Ascending aorta (tissue), 2 donors: Measurements from ENCODE around the gene SCUBE2. TPM values are rescaled to one million over a fixed set of nuclear protein-coding genes. Genes with fewer than 3 reads are reported as not detected.

Source experiments
- DNase-seq, 2 donors: peaks; one replicate each; pipeline ENCODE4 v3.0.0-alpha.2; 2019; ENCODE audit warnings: low spot score in 2 of 2
- H3K27ac ChIP-seq, 2 donors: fragments of 200-600 bp; sonication (generic); one replicate each; pipeline ENCODE4 v1.5.1; 2016 to 2017; ENCODE audit warnings: mild to moderate bottlenecking in 1 of 2
- H3K27me3 ChIP-seq: fragments of 200-600 bp; sonication (generic); one replicate; pipeline ENCODE4 v1.5.1; 2017
- H3K36me3 ChIP-seq, 2 donors: fragments of 200-600 bp; sonication (generic); one replicate each; pipeline ENCODE4 v1.5.1; 2016
- H3K4me1 ChIP-seq, 2 donors: fragments of 200-600 bp; sonication (generic); one replicate each; pipeline ENCODE4 v1.5.1; 2016 to 2017; ENCODE audit warnings: mild to moderate bottlenecking in 1 of 2
- H3K4me3 ChIP-seq, 2 donors: fragments of 200-600 bp; sonication (generic); one replicate each; pipeline ENCODE4 v1.5.1; 2016 to 2017; ENCODE audit warnings: mild to moderate bottlenecking in 1 of 2
- H3K9me3 ChIP-seq, 2 donors: fragments of 200-600 bp; sonication (generic); one replicate each; pipeline ENCODE4 v1.5.1; 2016
- CTCF ChIP-seq, 3 experiments: fragments of 200-600 bp in 2 of 3; fragments of 450-650 bp in 1 of 3; sonication (generic) in 2 of 3; IDR thresholded peaks; one replicate each; pipeline ENCODE4 v1.5.1; 2016 to 2019; ENCODE audit warnings: antibody characterized with exemption in 3 of 3, mild to moderate bottlenecking in 1 of 3, moderate library complexity in 1 of 3
- intact Hi-C: fragments of 100-400 bp; cut with DNase I; formaldehyde crosslinking; loops from one replicate; pipeline ENCODE4 v1.15.1; 2023
- total RNA-seq: library from RNA; depleted of rRNA; stranded (reverse); fragments of >200 nt; gene quantifications from one replicate; pipeline ENCODE4 v1.1.0, GENCODE V29; 2016

Gene SCUBE2
- total RNA-seq, 1 donor from 2014 or later, result 1.1 TPM

- no peak for DNase-seq
- Histone ChIP-seq H3K9me3 (no peaks in the 10 kb centered on the region), H3K27me3 (no peaks in the 10 kb centered on the region), H3K27ac (no peak overlapping the region), H3K36me3 (no peaks in the 10 kb centered on the region), H3K4me3 (no peak overlapping the region), H3K4me1 (no peaks in the 10 kb centered on the region)
- no peak for TF ChIP-seq CTCF (IDR thresholded peaks at IDR 0.05)
- intact Hi-C loops, result loop anchor here (5.0 kb wide), 1 partner anchor 487 kb away; no protein-coding TSS in a partner anchor
These were observed 71.5 kb downstream of the SCUBE2 start for GRCh38 chr11:9019861-9020260.

GRCh38 chr11:9017773-9018172, 73.6 kb downstream of the SCUBE2 start:
- peak; percentile 24 to 82 for DNase-seq
- no peaks in the 10 kb centered on the region for H3K27me3 ChIP-seq
- no peak overlapping the region for H3K27ac ChIP-seq
- H3K4me1 ChIP-seq, result no peaks in the 10 kb centered on the region
- no peaks in the 10 kb centered on the region for H3K36me3 ChIP-seq
- no peak overlapping the region for H3K4me3 ChIP-seq
- TF ChIP-seq CTCF (IDR thresholded peaks at IDR 0.05), result no peak
- H3K9me3 ChIP-seq, result no peaks in the 10 kb centered on the region
- intact Hi-C loops, result loop anchor here (5.0 kb wide), 1 partner anchor 490 kb away; no protein-coding TSS in a partner anchor

GRCh38 chr11:9016916-9017642, 74.3 kb downstream of the SCUBE2 start:
- no peak for TF ChIP-seq CTCF (IDR thresholded peaks at IDR 0.05)
- Histone ChIP-seq H3K27ac (no peak overlapping the region), H3K9me3 (no peaks in the 10 kb centered on the region), H3K36me3 (no peaks in the 10 kb centered on the region), H3K4me1 (no peaks in the 10 kb centered on the region), H3K27me3 (no peaks in the 10 kb centered on the region), H3K4me3 (no peak overlapping the region)
- intact Hi-C loops, result loop anchor here (5.0 kb wide), 1 partner anchor 490 kb away; no protein-coding TSS in a partner anchor
- no peak for DNase-seq

- intact Hi-C loops, result loop anchor here (1.0 to 5.0 kb wide), 2 partner anchors 122 to 492 kb away; no protein-coding TSS in a partner anchor
- Histone ChIP-seq H3K27ac (no peak overlapping the region), H3K27me3 (no peaks in the 10 kb centered on the region), H3K4me1 (no peaks in the 10 kb centered on the region), H3K4me3 (no peak overlapping the region), H3K36me3 (no peaks in the 10 kb centered on the region), H3K9me3 (no peaks in the 10 kb centered on the region)
- TF ChIP-seq CTCF (IDR thresholded peaks at IDR 0.05), result peak; percentile 61 to 74 (median 63)
- peak in 1 of 2 donors; percentile 79 for DNase-seq
These were observed 75.7 kb downstream of the SCUBE2 start for GRCh38 chr11:9015677-9016076.

- Histone ChIP-seq H3K4me3 (no peak overlapping the region), H3K9me3 (no peaks in the 10 kb centered on the region), H3K4me1 (no peaks in the 10 kb centered on the region), H3K36me3 (no peaks in the 10 kb centered on the region), H3K27me3 (no peaks in the 10 kb centered on the region), H3K27ac (no peak overlapping the region)
- no peak for TF ChIP-seq CTCF (IDR thresholded peaks at IDR 0.05)
- intact Hi-C loops, result loop anchor here (1.0 to 5.0 kb wide), 2 partner anchors 122 to 492 kb away; no protein-coding TSS in a partner anchor
- no peak for DNase-seq
These were observed 76.6 kb downstream of the SCUBE2 start for GRCh38 chr11:9014826-9015225.
